ENCODE data around the gene ANKRD53. TPM values are rescaled to one million over a fixed set of nuclear protein-coding genes. Genes with fewer than 3 reads are reported as not detected.
A peak's percentile ranks its signal among the peaks of the same experiment; 100 is the strongest.

ANKRD53 gene
- total RNA-seq, 3 donors from 2014 or later, result 0.23 to 1.8 (median 0.75) TPM

DNA sequence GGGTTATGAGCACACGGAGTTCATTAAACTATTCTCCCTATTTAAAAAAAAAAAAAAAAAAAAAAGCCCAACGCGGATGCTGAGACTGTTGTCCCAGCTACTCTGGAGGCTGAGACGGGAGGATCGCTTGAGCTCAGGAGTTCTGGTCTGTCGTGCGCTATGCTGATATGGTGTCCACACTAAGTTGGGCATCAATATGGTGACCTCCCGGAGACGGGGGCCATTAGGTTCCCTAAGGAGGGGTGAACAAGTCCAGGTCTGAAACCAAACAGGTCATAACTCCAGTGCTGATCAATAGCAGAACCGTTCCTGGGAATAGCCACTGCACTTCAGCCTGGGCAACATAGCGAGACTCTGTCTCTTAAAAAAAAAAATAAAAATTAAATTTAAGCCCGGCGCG, 12.9 kb upstream of the ANKRD53 start:
- no peaks in the 10 kb centered on the region for H3K9me3 ChIP-seq
- intact Hi-C loops (cut with DNase I, micrococcal nuclease), result no loop called here
- TF ChIP-seq, protein P1, sequence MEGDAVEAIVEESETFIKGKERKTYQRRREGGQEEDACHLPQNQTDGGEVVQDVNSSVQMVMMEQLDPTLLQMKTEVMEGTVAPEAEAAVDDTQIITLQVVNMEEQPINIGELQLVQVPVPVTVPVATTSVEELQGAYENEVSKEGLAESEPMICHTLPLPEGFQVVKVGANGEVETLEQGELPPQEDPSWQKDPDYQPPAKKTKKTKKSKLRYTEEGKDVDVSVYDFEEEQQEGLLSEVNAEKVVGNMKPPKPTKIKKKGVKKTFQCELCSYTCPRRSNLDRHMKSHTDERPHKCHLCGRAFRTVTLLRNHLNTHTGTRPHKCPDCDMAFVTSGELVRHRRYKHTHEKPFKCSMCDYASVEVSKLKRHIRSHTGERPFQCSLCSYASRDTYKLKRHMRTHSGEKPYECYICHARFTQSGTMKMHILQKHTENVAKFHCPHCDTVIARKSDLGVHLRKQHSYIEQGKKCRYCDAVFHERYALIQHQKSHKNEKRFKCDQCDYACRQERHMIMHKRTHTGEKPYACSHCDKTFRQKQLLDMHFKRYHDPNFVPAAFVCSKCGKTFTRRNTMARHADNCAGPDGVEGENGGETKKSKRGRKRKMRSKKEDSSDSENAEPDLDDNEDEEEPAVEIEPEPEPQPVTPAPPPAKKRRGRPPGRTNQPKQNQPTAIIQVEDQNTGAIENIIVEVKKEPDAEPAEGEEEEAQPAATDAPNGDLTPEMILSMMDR (IDR thresholded peaks at IDR 0.05), result no peak
- DNase-seq (peak in 1 of 3 donors; percentile 1), ATAC-seq (no peak)
- H3K36me3 ChIP-seq (ENCODE audit: low read depth), result no peaks in the 10 kb centered on the region
- H3K4me3 ChIP-seq, result no peak overlapping the region
- peaks cover 5% of the 10 kb centered on the region for H3K4me1 ChIP-seq (ENCODE audit: low read depth)

GRCh38 chr2:70966681-70967080, 11.7 kb upstream of the ANKRD53 start:
- intact Hi-C loops (cut with DNase I, micrococcal nuclease), result no loop called here
- TF ChIP-seq, protein P1 (IDR thresholded peaks at IDR 0.05), result no peak
- ATAC-seq (no peak), DNase-seq (no peak)
- H3K9me3 ChIP-seq, result no peaks in the 10 kb centered on the region
- no peaks in the 10 kb centered on the region for H3K36me3 ChIP-seq (ENCODE audit: low read depth)
- H3K4me3 ChIP-seq, result no peak overlapping the region
- peaks cover 5% of the 10 kb centered on the region for H3K4me1 ChIP-seq (ENCODE audit: low read depth)

DNA sequence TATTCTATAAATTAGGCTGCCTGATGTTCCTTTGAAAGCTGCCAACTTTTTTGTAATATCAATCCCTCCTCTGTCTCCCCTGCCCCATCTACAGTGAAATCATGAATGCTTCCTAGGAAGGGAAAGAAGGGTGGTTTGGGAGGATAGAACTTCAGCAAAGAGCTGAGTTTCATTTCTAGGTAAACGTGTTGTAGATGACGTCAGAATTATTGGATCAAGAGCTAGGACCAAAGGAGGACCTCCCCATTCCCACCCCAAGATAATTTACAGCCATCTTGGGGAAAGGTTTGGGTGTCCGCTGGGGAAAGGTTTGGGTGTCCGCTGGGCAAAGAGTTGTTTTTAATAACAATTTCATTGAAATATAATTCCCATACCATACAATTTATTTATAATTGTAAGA, 11.2 kb upstream of the ANKRD53 start:
- no peak for DNase-seq
- TF ChIP-seq, protein P1 (IDR thresholded peaks at IDR 0.05), result no peak
- no peak overlapping the region for H3K4me3 ChIP-seq
- intact Hi-C loops (cut with DNase I, micrococcal nuclease), result no loop called here
- no peak for ATAC-seq
- H3K9me3 ChIP-seq, result no peaks in the 10 kb centered on the region
- H3K4me1 ChIP-seq (ENCODE audit: low read depth), result peaks cover 5% of the 10 kb centered on the region
- no peaks in the 10 kb centered on the region for H3K36me3 ChIP-seq (ENCODE audit: low read depth)

- H3K4me1 ChIP-seq (ENCODE audit: low read depth), result peaks cover 13% of the 10 kb centered on the region
- no peak for ATAC-seq
- no peak overlapping the region for H3K4me3 ChIP-seq
- no peaks in the 10 kb centered on the region for H3K9me3 ChIP-seq
- TF ChIP-seq, protein P1 (IDR thresholded peaks at IDR 0.05), result no peak
- H3K36me3 ChIP-seq (ENCODE audit: low read depth), result no peaks in the 10 kb centered on the region
- intact Hi-C loops (cut with DNase I, micrococcal nuclease), result no loop called here
- no peak for DNase-seq
Measured at GRCh38 chr2:70974592-70974991, 3.8 kb upstream of the ANKRD53 start.

DNA sequence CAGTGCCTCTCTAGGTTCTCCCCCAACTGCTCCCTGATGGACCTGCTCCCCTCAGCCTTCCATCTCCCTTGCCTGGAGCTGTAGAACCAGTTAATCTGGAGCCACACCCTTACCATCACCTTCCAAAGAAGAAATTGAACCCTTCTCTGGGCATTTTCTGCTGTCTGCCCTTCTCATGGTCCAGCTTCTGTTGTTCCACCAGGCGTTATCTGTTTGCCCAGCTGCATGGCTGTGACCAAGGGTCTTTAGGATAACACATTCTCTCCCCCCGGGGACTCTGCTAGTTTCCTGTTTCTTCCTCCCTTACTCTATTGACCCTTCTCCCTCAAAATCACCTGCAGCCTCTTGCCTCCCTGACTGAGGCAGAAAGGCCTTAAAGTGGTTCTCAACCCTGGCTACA, 3.2 kb upstream of the ANKRD53 start:
- H3K9me3 ChIP-seq, result no peaks in the 10 kb centered on the region
- ATAC-seq, result no peak
- no peak for DNase-seq
- peaks cover 13% of the 10 kb centered on the region for H3K4me1 ChIP-seq (ENCODE audit: low read depth)
- intact Hi-C loops (cut with DNase I, micrococcal nuclease), result no loop called here
- H3K36me3 ChIP-seq (ENCODE audit: low read depth), result no peaks in the 10 kb centered on the region
- TF ChIP-seq, protein P1 (IDR thresholded peaks at IDR 0.05), result no peak
- H3K4me3 ChIP-seq, result no peak overlapping the region

DNA sequence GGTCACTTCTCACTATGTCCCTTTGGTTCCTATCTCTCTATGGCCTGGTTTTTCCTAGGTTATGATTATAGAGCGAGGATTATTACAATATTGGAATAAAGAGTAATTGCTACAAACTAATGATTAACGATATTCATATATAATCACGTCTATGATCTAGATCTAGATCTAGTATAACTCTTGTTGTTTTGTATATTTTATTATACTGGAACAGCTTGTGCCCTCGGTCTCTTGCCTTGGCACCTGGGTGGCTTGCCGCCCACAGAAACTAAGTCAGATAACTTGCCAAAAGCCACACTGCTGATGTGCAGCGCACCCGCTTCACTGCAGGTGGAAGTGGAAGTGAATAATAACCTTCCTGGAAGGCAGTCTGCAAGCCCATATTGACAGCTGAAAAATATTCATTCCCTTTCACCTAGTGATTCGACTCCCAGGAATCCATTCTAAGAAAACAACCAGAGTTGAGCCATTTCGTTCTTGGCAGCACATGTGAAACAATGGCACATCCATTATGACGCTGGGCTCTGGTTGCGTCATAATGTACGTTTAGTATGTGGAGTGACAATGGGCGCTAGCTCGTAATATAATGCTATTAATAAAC, 725 bp upstream of the ANKRD53 start:
- peak; percentile 11 for ATAC-seq
- TF ChIP-seq, protein P1 (IDR thresholded peaks at IDR 0.05), result no peak
- intact Hi-C loops (cut with DNase I, micrococcal nuclease), result no loop called here
- peak in 1 of 3 donors; percentile 27 for DNase-seq
- Histone ChIP-seq H3K4me1 (ENCODE audit: low read depth) (peaks cover 13% of the 10 kb centered on the region), H3K9me3 (no peaks in the 10 kb centered on the region), H3K4me3 (no peak overlapping the region), H3K36me3 (ENCODE audit: low read depth) (no peaks in the 10 kb centered on the region)

All from mucosa of descending colon (tissue), 3 donors.